ENCODE results near the gene KCNK16.
A peak's percentile ranks its signal among the peaks of the same experiment; 100 is the strongest.

The KCNK16 gene

DNA sequence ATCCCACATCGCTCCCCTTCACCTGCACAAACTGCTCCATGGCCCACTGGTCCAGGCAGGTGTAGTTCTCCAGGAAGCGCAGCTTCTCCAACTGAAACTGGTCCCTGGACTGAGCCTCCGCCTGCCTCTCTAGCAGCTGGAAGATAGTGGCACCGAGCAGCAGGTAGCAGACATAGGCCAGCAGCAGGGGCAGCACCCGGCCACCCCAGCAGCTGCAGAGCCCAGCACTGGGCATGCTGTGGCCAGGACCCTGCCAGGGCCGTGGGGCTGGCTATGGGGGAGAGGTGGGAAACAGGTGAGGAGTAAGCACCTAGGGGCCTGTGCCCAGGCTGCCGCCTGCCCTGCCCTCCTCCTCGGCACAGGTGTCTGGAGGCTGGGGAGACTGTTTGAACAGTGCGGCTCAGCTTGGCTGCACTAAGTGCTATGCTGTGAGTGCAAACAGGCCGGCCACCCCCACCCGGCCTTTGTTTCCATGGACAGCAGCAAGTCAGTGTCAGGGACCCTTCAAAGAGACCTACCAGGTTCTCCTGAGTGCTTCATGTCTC lies at the start of gene KCNK16:
TSS of gene KCNK16 (minus strand) at position 397 of the 545 bp plus-strand sequence. CDS start at position 235, 162 bp downstream.
- no peak for DNase-seq

- DNase-seq: no peak
These were observed 47.9 kb upstream of the KCNK16 start for GRCh38 chr6:39370390-39370789.

- DNase-seq: no peak
These were observed 47.5 kb upstream of the KCNK16 start for GRCh38 chr6:39369987-39370386.

DNA sequence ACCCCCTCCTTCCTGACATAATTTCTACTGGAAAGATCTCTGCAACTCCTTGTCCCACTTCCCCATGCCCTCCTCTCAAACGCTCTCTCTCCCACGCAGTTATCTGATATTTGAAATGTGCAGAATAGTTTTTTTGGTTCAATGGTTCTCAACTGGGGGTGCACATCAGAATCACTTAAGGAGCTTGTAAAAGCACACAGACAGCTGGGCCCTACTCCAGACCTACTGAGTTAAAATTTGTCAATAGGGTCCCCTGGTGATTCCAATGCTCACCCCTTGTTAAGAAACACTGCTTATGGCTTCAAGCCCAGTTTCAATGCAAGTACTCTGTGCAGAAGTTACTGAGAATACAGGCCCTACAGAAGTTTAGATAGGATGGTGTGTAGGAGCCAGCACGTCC lies 45.2 kb upstream of the KCNK16 start:
- DNase-seq: no peak

DNA sequence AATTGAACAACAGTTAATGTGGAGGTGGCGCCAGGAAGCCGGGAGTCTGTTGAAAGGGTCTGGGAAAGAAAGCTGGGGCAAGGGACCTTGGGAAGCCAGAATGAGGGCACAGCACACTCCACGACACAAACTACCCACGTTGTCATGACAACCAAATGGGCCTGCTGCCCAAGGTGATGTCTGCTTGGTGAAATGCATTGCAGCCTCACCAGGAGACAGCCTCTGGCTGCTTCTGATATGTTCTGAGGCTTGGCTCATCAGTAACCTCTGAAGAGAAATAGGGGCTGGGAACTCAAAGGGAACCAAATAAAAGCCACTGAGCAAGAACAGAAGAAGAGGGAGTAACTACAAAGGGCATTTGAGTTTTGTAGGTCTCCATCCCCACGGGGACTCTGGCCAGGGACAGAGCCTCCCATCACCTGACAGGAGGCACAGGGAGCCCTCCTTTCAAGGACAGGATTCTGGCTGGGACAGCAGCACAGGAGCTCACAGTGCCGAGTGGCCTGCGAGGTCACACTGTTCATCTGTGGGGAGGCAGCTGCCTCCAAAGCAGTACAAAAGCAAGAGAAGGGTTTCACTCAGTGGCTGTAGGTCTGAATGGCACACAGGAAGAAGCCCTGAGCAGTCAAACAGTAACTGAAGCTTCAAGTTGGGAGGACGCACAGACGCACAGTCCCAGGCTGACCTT lies 44.6 kb upstream of the KCNK16 start:
- DNase-seq: no peak

DNA sequence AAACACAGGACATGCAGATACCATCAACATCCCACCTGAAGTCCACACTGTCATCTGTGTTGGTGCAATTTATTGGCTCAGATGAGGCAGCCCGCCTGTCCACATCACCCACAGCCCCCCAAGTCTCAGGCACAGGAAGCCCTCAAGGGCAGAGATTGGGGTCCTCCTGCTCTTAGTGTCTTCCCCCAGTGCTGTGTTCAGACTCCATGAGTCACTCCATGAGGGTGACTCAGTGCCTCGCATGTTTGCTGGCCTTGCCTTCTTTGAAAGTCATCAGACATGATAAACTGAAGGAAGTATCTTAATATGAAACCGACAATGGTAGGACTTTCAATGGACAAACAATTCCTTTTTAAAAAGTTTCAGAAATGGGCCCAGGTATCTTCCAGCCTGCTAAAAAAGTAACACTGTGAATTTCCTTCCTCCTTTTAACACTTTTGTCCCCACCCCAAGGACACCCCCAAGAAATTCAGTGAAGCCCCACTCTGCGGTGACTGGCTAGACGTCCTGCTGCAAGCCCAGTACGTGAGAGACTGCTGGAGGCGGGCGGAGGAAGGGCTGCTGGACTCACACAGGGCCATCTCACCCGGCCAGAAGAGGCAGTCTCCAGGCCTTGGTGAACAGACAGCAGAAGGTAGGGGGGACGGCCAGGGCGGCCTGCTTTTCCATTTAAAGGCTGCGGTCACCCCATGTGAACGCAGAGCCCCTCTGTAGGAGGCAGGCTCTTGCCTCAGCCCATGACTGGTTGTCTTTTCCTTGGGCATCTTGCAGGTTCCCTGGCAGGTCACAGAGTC lies 43.0 kb upstream of the KCNK16 start:
- no peak for DNase-seq

- DNase-seq: no peak
These were observed 40.8 kb upstream of the KCNK16 start for GRCh38 chr6:39363280-39363679.

DNA sequence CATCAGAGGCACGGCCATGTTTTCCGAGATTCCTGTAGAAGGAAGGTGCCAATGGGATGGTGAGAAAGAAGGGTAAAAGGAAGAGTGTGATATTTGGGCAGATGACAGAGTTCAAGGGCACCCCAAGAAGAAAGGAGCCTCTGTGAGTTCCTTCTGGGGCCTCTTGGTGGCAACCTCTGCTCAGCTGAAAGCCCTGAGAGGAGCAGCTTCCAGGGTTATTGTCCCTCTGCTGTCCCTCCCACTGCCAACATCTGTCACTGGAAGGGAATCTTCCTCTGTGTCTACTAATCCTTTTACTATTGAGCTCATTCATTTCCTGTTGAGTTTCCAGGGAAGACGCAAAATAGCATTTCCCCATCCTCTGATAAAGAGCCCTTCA lies 40.0 kb upstream of the KCNK16 start:
- DNase-seq: no peak

DNA sequence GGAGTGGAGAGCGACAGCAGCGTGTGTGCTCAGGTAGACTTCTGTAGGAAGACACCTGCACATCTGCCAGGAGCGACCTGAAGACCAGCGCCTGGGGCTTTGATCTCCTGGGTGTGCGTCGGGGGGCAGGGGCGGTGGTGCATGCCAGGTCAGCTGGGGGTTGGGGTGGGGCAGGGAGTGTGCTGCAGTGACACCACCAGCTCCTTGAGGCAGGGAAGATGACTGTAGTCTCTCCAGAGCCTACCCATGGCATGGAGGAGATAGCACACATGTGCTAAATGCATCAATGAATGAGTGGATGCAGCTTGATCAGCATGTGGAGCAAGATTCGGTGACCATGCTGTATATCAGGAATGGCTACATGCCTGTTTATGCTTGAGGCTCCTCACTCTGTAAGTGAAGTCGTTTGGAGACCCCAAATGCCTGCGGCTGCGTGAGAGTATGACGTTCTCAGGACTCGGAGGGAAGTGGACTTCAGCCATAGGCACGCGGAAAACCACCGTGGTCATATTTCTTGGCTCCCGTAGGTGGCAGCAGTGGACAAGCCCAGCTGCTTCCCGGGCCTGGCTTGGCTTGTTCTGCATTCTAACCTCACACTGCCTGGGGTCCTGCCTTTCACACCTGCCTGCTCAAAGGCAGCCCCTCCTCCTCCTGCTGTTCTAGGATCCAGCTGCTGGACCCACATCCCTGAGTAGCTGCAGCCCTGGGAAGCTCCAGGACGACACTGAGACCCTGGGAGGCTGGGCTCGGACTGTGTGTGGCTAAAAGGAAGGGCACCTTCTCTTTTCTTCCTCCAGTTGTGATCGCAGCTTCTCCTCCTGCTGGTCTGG lies 39.4 kb upstream of the KCNK16 start:
- DNase-seq: peak; percentile 86

- DNase-seq: no peak
These were observed 37.9 kb upstream of the KCNK16 start for GRCh38 chr6:39360378-39360777.

- no peak for DNase-seq
These were observed 35.6 kb upstream of the KCNK16 start for GRCh38 chr6:39357998-39358686.

DNA sequence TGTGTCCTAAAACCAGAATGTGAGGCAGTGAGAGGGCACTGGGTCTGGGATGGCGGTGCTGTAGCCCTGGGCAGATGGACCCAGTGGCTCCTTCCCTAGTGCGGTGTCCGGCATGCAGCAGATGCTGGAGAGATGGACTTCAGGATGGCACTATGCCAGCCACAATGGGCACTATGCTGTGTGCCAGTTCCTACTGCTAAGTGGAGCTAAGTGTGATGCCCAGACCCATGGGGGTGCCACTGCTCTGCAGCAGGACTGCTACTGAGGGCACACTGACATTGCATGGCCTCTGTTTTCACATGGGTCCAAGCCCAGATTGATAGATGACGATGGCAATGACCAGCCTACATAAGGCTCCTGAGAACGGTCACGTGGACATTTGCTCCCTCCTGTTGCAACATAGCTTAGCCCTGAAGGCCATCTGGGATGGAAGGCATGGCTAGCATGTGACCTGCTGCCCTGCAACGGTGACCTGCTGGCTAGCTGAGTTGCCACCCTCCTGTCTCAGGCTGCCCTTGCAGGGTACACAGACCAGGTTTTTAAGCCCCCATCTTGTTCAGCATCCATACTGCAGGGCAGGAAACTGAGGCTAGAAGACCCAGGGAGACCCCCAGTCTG lies 31.3 kb upstream of the KCNK16 start:
- DNase-seq: no peak

GRCh38 chr6:39350723-39351505 lies 28.4 kb upstream of the KCNK16 start:
- DNase-seq: no peak

GRCh38 chr6:39348740-39349139 lies 26.2 kb upstream of the KCNK16 start:
- no peak for DNase-seq

DNA sequence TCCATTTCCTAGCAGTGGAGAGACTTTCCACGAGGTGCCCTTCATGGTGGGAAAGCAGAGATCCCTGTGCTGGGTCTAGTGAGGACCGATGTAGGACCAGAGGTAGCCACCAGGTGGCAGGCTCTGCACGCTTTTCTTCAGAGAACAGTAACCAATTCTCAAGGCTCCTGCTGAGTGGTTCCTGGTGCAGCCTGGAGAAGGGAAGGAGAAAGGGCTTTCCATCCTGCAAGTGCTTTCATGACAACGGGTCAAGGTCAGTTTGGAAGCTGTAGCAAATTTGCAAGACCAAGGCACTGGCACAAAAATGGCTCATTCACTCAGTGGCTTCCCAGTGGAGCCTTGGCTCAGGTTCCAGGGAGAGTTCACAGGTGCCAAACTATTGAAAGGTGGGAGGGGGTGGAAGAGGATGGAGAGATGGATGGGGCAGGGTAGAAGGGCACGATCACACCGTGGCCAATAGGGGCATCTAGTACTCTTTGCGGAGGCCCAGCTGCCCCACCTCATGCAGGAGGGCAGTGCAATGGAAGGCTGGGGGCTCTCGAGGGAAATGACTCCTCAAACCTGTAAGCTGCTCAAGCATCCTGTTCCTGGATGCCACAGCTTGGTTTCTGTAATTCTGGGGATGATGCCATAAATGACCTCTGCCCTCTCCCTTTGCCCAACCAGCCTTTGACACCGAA lies 25.5 kb upstream of the KCNK16 start:
- peak; percentile 85 for DNase-seq

DNA sequence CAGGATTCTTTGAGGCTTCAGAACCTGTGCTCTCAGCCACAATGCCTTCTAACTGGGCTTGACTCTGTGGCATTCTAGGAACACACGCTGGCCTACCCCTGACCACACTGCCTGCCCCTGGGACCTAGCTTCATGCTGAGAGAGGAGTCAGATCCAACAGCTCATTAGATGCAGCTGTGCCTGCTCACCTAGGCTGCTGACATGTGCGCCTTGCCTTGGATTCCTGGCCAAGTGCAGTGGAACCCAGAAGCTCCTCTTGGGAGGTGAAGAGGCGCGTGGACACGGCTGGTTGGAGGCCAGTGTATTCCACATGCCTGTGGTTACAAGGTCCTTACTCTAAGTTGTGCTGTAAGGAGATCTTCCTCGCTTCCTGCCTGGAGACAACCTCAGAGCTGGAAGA lies 24.7 kb upstream of the KCNK16 start:
- no peak for DNase-seq

DNA sequence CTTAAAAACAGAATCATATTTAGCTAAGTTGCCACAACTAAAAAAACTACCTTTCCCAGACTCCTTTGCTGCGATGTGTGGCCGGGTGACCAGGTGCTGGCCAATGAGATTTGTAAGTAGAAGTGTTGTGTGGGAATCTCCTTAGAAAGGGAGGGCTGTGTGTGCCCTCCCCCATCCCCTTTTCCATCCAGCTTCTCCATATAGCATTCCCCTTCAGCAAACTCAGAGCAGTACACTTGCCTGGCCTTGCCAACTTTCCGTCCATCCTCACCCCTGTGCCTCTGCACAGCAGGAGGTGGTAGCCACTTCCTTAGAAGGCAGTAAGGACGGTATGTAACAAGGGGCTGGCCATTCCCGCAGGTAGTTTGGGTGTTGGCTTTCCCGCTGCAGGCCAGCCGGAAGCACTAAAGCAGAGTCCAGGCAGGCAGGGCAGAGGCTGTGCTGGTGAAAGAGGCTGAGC lies 22.3 kb upstream of the KCNK16 start:
- DNase-seq: no peak

GRCh38 chr6:39343396-39343870 lies 20.9 kb upstream of the KCNK16 start:
- DNase-seq: no peak

- DNase-seq: no peak
These were observed 20.3 kb upstream of the KCNK16 start for GRCh38 chr6:39342692-39343395.

DNA sequence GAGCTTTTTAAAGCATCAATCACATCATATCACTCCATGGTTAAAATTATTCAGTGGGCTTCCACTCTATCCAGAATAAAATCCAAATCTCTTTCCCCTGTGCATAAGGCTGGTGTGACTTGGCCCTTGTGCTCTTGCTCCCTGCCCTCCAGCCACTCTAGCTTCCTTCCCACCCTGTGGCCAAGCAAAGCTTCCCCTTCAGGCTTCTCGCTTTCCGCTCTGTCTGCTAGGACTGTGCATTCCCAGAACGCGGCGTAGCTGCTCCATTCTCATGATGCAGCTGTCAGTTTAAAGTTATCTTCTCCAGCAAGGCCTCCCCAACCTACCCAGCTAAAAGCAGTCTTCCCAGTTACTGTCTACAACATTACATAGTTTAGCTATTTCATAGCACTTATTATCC lies 19.4 kb upstream of the KCNK16 start:
- no peak for DNase-seq
